WERI-Rb-1 (cell line): ENCODE measurements around the gene FGD3.

Experiments
- DNase-seq: peaks from one replicate; pipeline ENCODE4 v3.0.0-alpha.2; 2020
- H3K27ac ChIP-seq: fragments of 250-450 bp; sonication (Bioruptor Pico); 2 replicates; pipeline ENCODE4 v1.5.1; 2020; ENCODE audit warnings: mild to moderate bottlenecking, moderate library complexity
- H3K27me3 ChIP-seq: fragments of 250-450 bp; sonication (Bioruptor Pico); 2 replicates; pipeline ENCODE4 v1.5.1; 2021; ENCODE audit warnings: mild to moderate bottlenecking, low read depth, moderate library complexity; ENCODE audit not compliant: insufficient read depth, severe bottlenecking
- H3K36me3 ChIP-seq: fragments of 250-450 bp; sonication (Bioruptor Pico); 2 replicates; pipeline ENCODE4 v1.5.1; 2020; ENCODE audit warnings: mild to moderate bottlenecking, moderate library complexity
- H3K4me3 ChIP-seq: 2 replicates; pipeline ENCODE4 v1.5.1; 2011; ENCODE audit warnings: low read depth, mild to moderate bottlenecking, control low read depth, low read length
- H3K9me3 ChIP-seq: fragments of 250-450 bp; sonication (Bioruptor Pico); 2 replicates; pipeline ENCODE4 v1.5.1; 2021; ENCODE audit warnings: mild to moderate bottlenecking, moderate library complexity; ENCODE audit not compliant: severe bottlenecking
- TF ChIP-seq, protein P1 (sequence below): IDR thresholded peaks from 2 replicates; pipeline ENCODE4 v1.5.1; 2011; ENCODE audit warnings: low read depth, mild to moderate bottlenecking, control low read depth, inconsistent platforms, low read length

The FGD3 gene

DNA sequence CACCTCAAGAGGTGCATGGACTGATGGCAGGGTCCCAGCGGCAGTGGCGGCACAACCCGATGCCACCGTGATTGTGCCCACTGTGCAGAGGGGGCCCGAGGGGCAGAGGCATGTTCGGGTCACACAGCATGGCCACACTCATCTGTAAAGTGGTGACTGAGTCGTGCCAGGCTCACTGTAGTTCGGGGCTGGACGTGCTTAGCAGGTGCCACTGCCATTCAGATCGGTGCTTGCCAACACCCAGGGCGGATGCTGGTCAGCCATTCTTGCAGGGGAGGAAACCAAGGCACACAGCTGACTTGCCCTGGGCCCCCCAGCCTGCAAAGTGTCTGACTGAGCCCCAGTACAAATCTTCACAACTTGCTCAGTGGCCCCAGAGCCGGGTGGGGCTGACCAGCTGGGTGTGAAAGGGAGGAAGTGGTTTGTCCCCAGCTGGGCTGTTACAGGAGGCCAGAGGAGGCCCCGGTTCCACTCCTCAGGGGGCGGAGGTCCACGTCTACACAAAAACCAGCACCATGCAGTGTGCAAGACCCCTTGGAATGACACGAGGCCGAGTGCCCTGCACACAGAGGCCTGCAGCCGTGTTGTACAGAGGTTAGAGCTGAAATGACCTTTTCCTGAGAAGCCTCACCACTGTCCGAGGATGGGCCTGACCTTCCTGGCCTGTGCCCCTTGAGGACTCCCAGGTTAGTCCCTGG is 17.9 kb downstream of the FGD3 start:
- H3K27ac ChIP-seq: no peak overlapping the region

DNA sequence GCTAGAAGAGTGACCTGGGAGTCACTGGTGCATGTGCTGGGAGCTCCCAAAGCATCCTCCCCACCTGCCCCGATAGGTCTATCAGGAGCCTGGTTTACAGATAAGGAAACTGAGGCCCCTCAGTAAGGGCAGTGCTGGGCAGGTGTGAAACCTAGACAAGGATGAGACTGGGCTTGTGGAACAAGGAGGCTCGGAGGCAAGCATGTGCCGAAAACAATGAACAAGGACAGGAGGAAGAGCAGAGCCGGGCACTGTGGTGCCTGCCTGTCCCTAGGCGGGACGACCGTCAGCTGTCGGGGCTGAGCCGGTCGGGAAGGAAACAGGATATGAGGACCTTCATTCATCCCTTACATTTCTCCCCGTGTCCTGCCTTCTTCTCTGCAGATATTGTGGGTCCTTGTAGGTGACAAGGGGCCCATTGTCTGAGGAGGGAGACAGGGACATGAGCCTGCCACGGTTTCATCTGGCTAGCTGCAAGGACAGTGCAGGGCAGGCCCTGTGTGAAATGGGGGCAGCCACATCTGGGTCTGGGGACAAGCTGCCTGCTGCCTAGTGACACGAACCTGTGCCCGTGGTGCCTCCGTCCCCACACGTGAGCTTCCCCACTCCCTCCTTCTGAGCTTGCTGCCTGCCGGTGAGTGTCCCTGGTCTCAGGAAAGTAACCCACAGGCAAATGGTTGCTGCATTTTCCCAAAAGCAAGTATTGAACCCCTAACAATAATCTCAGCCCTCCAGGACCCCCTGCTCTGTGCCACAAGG is 18.6 kb downstream of the FGD3 start:
- TF ChIP-seq, protein P1, sequence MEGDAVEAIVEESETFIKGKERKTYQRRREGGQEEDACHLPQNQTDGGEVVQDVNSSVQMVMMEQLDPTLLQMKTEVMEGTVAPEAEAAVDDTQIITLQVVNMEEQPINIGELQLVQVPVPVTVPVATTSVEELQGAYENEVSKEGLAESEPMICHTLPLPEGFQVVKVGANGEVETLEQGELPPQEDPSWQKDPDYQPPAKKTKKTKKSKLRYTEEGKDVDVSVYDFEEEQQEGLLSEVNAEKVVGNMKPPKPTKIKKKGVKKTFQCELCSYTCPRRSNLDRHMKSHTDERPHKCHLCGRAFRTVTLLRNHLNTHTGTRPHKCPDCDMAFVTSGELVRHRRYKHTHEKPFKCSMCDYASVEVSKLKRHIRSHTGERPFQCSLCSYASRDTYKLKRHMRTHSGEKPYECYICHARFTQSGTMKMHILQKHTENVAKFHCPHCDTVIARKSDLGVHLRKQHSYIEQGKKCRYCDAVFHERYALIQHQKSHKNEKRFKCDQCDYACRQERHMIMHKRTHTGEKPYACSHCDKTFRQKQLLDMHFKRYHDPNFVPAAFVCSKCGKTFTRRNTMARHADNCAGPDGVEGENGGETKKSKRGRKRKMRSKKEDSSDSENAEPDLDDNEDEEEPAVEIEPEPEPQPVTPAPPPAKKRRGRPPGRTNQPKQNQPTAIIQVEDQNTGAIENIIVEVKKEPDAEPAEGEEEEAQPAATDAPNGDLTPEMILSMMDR: no peak
- no peaks in the 10 kb centered on the region for H3K9me3 ChIP-seq
- no peak overlapping the region for H3K27ac ChIP-seq
- no peaks in the 10 kb centered on the region for H3K36me3 ChIP-seq
- H3K27me3 ChIP-seq: no peaks in the 10 kb centered on the region
- no peak overlapping the region for H3K4me3 ChIP-seq
- DNase-seq: no peak

More for the DNA sequence above, 17.9 kb downstream of the FGD3 start:
- H3K27me3 ChIP-seq: no peaks in the 10 kb centered on the region
- no peaks in the 10 kb centered on the region for H3K36me3 ChIP-seq
- TF ChIP-seq, protein P1: no peak
- H3K4me3 ChIP-seq: no peak overlapping the region
- no peak for DNase-seq
- no peaks in the 10 kb centered on the region for H3K9me3 ChIP-seq

GRCh38 chr9:92966518-92966800 is 19.1 kb downstream of the FGD3 start:
- H3K4me3 ChIP-seq: no peak overlapping the region

GRCh38 chr9:92968081-92968480 is 20.8 kb downstream of the FGD3 start:
- no peak overlapping the region for H3K27ac ChIP-seq
- DNase-seq: no peak
- H3K4me3 ChIP-seq: no peak overlapping the region
- H3K27me3 ChIP-seq: no peaks in the 10 kb centered on the region
- TF ChIP-seq, protein P1: no peak
- H3K9me3 ChIP-seq: no peaks in the 10 kb centered on the region
- no peaks in the 10 kb centered on the region for H3K36me3 ChIP-seq

More at GRCh38 chr9:92966518-92966800, 19.1 kb downstream of the FGD3 start:
- Histone ChIP-seq H3K9me3 (no peaks in the 10 kb centered on the region), H3K27ac (no peak overlapping the region), H3K27me3 (no peaks in the 10 kb centered on the region), H3K36me3 (no peaks in the 10 kb centered on the region)
- no peak for DNase-seq
- TF ChIP-seq, protein P1: no peak

DNA sequence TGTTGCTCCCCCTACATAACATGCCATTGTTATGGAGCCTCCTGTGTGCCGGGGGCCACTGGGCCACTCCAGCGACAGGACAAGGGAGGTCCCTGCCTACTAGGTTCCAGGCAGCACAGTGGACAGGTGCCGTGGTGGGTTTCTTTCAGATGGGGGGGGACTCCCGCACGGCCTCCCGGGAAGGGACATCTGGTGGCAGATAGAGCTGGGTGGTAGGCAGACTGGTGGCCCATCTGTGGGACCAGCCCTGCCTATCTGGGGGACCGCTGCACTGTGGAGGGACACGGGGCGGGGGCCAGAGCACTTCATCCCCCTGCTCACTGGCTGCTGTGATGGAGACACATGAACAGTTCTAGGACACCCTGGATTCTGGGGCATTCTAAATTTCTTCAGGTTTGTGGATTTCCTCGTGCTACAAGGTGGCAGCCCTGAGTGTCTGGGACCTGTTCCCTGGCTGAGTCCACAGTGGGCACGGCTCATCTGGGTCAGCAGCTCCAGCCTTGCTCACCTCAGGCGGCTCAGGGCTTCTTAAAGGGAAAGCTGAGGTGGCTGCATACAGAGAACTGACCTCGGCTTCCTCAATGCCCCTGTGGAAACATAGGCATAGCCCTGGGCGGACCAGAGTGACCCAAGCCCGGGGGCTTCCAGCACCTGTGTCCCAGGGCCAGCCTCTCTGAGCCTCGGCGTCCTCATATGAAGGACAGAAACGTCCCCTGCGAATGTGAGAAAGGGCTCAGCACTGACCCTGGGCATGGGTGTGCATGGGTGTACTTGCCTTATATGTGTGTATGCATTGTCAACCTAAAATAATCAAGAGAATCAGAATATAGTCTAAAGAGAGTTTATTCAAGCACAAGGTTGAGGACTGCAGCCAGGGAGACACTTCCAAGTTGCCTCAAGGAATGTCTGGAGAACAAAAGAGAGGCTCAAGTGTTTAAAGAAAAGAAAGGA is 22.5 kb downstream of the FGD3 start:
- TF ChIP-seq, protein P1: no peak
- H3K27ac ChIP-seq: no peak overlapping the region
- H3K9me3 ChIP-seq: no peaks in the 10 kb centered on the region
- H3K4me3 ChIP-seq: no peak overlapping the region
- DNase-seq: no peak
- H3K27me3 ChIP-seq: no peaks in the 10 kb centered on the region
- H3K36me3 ChIP-seq: no peaks in the 10 kb centered on the region
